GM11168 (cell line): ENCODE measurements around the gene KLHL42.

Experiments used
- in situ Hi-C: fragments of 300-500 bp; cut with MboI; formaldehyde crosslinking; loops from one replicate; pipeline ENCODE4 v1.12.0; 2022; ENCODE audit warnings: low sequenced_read_pairs; ENCODE audit not compliant: unreplicated experiment

KLHL42 gene

GRCh38 chr12:27779920-27780611 is at the start of gene KLHL42, which contains the start of gene MANSC4:
TSS of gene KLHL42 (plus strand) at chr12:27780233. CDS start at chr12:27780331, 98 bp downstream.
TSS of gene MANSC4 (minus strand) at chr12:27780236. CDS start at chr12:27771276, 8,960 bp downstream.
- in situ Hi-C loops = no loop called here

- in situ Hi-C loops = loop anchor here (5.0 to 25.0 kb wide), 2 partner anchors 210 to 1130 kb away; no protein-coding TSS in a partner anchor
These were observed 47.8 kb upstream of the KLHL42 start for GRCh38 chr12:27732281-27732680.

GRCh38 chr12:27733052-27733656 is 46.9 kb upstream of the KLHL42 start:
- in situ Hi-C loops = loop anchor here (5.0 to 25.0 kb wide), 2 partner anchors 209 to 1129 kb away; no protein-coding TSS in a partner anchor

GRCh38 chr12:27733791-27734190 is 46.2 kb upstream of the KLHL42 start:
- in situ Hi-C loops = loop anchor here (5.0 to 25.0 kb wide), 2 partner anchors 209 to 1129 kb away; no protein-coding TSS in a partner anchor

- in situ Hi-C loops = loop anchor here (5.0 to 25.0 kb wide), 2 partner anchors 208 to 1128 kb away; no protein-coding TSS in a partner anchor
These were observed 45.7 kb upstream of the KLHL42 start for GRCh38 chr12:27734321-27734720.

GRCh38 chr12:27743601-27744000 is 36.4 kb upstream of the KLHL42 start:
- in situ Hi-C loops = loop anchor here (25.0 kb wide), 1 partner anchor 1119 kb away; no protein-coding TSS in a partner anchor

GRCh38 chr12:27745734-27746133 is 34.3 kb upstream of the KLHL42 start:
- in situ Hi-C loops = loop anchor here (25.0 kb wide), 1 partner anchor 1117 kb away; no protein-coding TSS in a partner anchor

- in situ Hi-C loops = loop anchor here (25.0 kb wide), 1 partner anchor 1115 kb away; no protein-coding TSS in a partner anchor
These were observed 32.8 kb upstream of the KLHL42 start for GRCh38 chr12:27747111-27747820.

- in situ Hi-C loops = no loop called here
These were observed 28.5 kb upstream of the KLHL42 start for GRCh38 chr12:27751386-27752047.

- in situ Hi-C loops = no loop called here
These were observed 25.2 kb upstream of the KLHL42 start for GRCh38 chr12:27754795-27755194.

GRCh38 chr12:27756670-27757195 is 23.3 kb upstream of the KLHL42 start:
- in situ Hi-C loops = no loop called here

- in situ Hi-C loops = no loop called here
These were observed 17.3 kb upstream of the KLHL42 start for GRCh38 chr12:27762757-27763156.

GRCh38 chr12:27766587-27766986 is 13.4 kb upstream of the KLHL42 start:
- in situ Hi-C loops = no loop called here

GRCh38 chr12:27769142-27769673 is 10.8 kb upstream of the KLHL42 start:
- in situ Hi-C loops = no loop called here

GRCh38 chr12:27771481-27772327 is 8.3 kb upstream of the KLHL42 start:
- in situ Hi-C loops = no loop called here

GRCh38 chr12:27772328-27773049 is 7.5 kb upstream of the KLHL42 start:
- in situ Hi-C loops = no loop called here

- in situ Hi-C loops = no loop called here
These were observed 2.9 kb upstream of the KLHL42 start for GRCh38 chr12:27777141-27777540.

GRCh38 chr12:27778206-27778605 is 1.8 kb upstream of the KLHL42 start:
- in situ Hi-C loops = no loop called here
